Coronary artery (tissue), 2 donors: ENCODE data around the gene BRD1.

Experiments used
- DNase-seq: peaks from one replicate; pipeline ENCODE4 v3.0.0-alpha.2; 2017; ENCODE audit warnings: low spot score
- H3K27ac ChIP-seq, 2 donors: fragments of 200-600 bp; sonication (generic); one replicate each; pipeline ENCODE4 v1.5.1; 2016 to 2019
- H3K4me3 ChIP-seq: fragments of 200-600 bp; sonication (generic); 2 replicates; pipeline ENCODE4 v1.5.1; 2016; ENCODE audit warnings: mild to moderate bottlenecking, moderate library complexity
- TF ChIP-seq, protein P1 (sequence below): fragments of 200-600 bp; sonication (generic); IDR thresholded peaks from one replicate; pipeline ENCODE4 v1.5.1; 2019; ENCODE audit warnings: antibody characterized with exemption

Gene BRD1

DNA sequence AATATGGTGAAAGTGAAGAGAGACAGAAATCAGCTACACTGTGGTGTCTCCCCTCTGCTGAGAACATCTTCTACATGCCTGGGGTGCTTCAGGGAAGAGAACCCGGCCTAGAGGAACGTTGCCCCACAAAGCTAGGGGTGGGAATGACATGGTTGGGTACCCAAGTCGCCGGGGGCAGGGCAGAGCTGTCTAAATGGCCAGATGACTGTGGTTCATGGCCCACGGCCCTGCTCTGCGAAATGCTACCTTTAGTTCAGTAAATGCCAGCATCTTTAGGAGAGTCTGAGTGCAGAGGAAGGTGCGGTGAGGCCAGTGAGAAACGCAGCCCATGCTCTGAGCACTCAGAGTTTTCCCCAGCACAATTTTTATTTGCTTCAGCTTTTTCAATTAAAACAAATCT lies 12.8 kb downstream of the BRD1 start:
- no peak overlapping the region for H3K27ac ChIP-seq
- TF ChIP-seq, protein P1, sequence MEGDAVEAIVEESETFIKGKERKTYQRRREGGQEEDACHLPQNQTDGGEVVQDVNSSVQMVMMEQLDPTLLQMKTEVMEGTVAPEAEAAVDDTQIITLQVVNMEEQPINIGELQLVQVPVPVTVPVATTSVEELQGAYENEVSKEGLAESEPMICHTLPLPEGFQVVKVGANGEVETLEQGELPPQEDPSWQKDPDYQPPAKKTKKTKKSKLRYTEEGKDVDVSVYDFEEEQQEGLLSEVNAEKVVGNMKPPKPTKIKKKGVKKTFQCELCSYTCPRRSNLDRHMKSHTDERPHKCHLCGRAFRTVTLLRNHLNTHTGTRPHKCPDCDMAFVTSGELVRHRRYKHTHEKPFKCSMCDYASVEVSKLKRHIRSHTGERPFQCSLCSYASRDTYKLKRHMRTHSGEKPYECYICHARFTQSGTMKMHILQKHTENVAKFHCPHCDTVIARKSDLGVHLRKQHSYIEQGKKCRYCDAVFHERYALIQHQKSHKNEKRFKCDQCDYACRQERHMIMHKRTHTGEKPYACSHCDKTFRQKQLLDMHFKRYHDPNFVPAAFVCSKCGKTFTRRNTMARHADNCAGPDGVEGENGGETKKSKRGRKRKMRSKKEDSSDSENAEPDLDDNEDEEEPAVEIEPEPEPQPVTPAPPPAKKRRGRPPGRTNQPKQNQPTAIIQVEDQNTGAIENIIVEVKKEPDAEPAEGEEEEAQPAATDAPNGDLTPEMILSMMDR: no peak
- no peak for DNase-seq
- H3K4me3 ChIP-seq: no peak overlapping the region

DNA sequence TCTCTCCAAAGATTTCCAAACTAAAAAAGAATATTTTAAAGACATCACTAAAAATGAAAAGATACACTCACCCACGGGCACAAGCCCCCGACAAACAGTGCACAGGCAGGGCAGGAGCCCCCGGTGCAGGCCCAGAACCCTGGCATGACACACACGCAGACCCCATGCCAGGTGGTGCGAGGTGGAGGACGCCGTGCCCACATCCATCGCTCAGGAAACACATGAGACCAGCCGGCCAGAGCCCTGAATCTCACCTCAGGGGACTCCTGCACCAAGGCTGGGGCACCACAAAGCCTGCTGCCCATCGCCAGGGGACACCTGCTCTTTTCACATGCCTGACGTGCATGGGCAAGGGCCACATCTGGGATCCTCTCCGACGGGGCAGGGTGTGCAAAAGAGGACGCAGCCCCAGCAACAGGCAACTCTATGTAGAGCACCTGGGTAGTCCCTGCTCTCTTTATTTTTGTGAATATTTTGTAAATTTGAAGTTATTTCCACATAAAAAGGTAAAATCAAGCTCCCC lies 13.4 kb downstream of the BRD1 start:
- no peak for DNase-seq
- no peak overlapping the region for H3K4me3 ChIP-seq
- H3K27ac ChIP-seq: no peak overlapping the region
- TF ChIP-seq, protein P1: no peak

DNA sequence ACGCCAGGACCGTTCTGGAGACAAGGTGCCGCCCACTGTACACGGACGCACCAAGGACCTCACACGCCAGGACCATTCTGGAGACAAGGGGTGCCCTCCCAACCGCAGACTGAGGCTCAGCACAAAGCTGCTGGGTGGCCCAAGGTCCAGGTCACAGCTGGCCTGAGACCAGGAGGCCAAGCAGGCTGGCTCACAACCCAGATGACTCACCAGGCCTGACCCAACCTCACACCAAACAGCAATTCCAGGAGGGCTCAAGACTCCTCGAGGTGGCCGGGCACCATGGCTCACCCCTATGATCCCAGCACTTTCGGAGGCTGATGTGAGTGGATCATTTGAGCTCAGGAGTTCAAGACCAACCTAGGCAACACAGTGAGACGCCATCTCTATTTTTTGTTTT lies 14.8 kb downstream of the BRD1 start:
- no peak overlapping the region for H3K4me3 ChIP-seq
- H3K27ac ChIP-seq: no peak overlapping the region
- DNase-seq: no peak
- TF ChIP-seq, protein P1: no peak

DNA sequence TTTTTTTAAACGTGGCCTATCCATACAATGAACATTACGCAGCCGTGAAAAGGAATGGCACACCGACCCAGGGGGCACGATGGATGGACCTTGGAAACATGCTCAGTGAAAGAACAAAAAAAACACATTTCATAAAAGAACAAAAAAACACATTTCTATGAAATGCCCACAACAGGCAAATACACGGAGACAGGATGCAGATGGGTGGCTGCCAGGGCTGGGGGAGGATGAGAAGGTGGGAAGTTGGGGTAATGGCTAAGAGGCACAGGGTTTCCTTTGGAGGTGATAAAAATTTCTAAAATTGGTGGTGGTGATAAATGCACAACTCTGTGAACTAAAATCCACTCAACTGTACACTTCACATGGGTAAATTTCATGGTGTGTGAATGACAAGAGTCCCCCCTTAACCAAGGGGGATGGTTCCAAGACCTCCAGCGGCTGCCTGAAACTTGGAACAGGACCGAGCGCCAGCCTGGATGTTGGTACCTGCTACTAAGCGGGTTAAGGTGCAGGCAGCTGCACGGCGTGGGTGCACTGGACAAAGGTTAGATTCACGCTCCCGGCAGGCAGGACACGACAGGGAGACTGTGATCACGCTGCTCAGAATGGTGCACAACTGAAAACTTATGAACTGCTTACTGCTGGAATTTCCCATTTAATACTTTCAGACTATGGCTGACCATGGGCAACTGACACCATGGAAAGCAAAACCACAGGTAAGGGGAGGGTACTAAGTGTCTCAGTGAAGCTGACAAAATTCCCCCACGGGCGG lies 16.5 kb downstream of the BRD1 start:
- no peak for DNase-seq
- H3K4me3 ChIP-seq: no peak overlapping the region
- TF ChIP-seq, protein P1: no peak
- no peak overlapping the region for H3K27ac ChIP-seq

DNA sequence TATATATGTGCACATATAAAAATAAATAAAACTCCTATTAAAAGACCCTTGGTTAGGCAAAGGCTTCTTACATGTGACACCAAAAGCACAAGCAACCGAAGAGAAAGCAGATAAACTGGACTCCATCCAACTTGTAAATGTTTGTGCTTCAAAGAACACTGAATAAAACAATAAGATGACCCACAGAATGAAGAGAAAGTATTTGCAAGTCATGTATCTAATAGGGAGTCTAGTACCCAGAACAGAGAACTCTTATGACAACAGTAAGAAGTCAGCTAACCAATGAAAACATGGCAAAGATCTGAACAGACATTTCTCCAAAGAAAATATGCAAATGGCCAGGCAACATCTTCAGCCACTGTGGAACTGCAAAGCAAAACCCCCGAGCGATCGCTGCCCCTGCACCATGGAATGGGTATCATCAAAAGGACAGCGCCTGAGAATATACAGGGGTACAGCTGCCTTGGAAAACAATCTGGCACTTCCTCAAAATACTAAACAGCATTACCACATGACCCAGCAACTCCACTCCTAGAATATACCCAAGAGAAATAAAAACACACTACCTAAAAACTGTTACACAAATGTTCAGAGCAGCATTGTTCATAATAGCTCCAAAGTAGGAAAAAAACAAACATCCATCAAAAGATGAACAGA lies 17.2 kb downstream of the BRD1 start:
- TF ChIP-seq, protein P1: no peak
- H3K4me3 ChIP-seq: no peak overlapping the region
- no peak for DNase-seq
- H3K27ac ChIP-seq: no peak overlapping the region

DNA sequence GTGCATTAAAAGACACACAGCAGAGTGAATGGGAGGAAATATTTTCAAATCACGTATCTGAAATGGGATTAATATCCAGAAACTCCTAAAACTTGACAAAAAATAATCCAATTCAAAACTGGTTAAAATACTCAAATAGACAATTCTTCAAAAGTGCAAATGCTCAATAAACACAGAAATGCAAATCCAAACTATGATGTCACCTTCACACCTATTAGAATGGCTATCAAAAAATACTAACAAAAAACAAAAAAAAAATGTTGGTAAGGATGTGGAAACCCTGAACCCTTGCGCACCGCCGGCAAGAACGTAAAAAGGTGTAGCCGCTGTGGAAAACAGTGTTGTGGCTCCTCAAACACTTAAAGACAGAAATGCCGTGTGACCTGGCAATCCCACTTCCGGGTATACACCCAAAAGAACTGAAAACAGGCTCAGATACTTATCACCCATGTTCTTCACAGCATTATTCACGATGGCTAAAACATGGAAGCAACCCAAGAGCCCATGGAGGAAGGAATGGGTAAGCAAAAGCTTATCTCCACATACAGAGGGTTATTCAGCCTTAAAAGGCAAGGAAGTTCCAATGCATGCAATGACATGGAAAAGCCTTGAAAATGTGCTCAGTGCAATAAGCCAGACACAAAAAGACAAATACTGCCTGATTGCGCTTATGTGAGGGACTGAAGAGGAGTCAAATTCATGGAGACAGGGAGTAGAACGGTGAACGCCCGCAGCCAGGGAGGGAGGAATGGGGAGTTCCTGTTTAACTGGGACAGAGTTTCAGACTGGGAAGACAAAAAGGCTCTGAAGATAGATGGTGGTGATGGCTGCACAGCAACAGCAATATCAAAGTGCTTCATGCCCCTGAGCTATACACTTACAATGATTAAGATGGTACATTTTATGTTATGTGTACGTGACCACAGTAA lies 19.6 kb downstream of the BRD1 start:
- no peak overlapping the region for H3K27ac ChIP-seq
- H3K4me3 ChIP-seq: no peak overlapping the region
- TF ChIP-seq, protein P1: no peak
- no peak for DNase-seq
